PC-3 (cell line): Measurements from ENCODE around the gene LENG9. TPM values are rescaled to one million over a fixed set of nuclear protein-coding genes. Genes with fewer than 3 reads are reported as not detected.

Source experiments
- ATAC-seq: fragments of 200-7000 bp; cut with Tn5 transposase; 2 replicates; pipeline ENCODE4 v1.9.1; 2020; ENCODE audit warnings: mild to moderate bottlenecking, moderate library complexity
- BruUV-seq: library from RNA; stranded (reverse); fragments of 400-500 nt; replicated peaks from 2 replicates; lab custom pipeline; 2021; lab: Mats Ljungman, UMichigan
- CTCF ChIA-PET: fragments of 300-600 bp; sonication (Branson Sonifier 250); formaldehyde crosslinking; loops from one replicate; lab custom pipeline; 2022; ENCODE audit warnings: antibody characterized with exemption; lab: Charles Lee
- POLR2A ChIA-PET: fragments of 300-600 bp; sonication (Branson Sonifier 250); formaldehyde crosslinking; loops from one replicate; lab custom pipeline; 2022; ENCODE audit warnings: antibody characterized with exemption; ENCODE audit not compliant: unreplicated experiment; lab: Charles Lee
- DNase-seq: peaks from one replicate; pipeline ENCODE4 v3.0.0-alpha.2; 2015
- H2AFZ ChIP-seq: fragments of 300-600 bp; sonication (generic); 2 replicates; pipeline ENCODE4 v1.6.0; 2016; ENCODE audit warnings: antibody characterized with exemption, low read length
- H3F3A ChIP-seq: fragments of 300-600 bp; sonication (generic); one replicate; pipeline ENCODE4 v1.6.0; 2017; ENCODE audit warnings: antibody characterized with exemption, low read length, control low read depth, mild to moderate bottlenecking; ENCODE audit not compliant: unreplicated experiment
- H3K27ac ChIP-seq: fragments of 300-600 bp; sonication (generic); 2 replicates; pipeline ENCODE4 v1.5.1; 2016; ENCODE audit warnings: mild to moderate bottlenecking, low read length
- H3K27me3 ChIP-seq: fragments of 300-600 bp; sonication (generic); 2 replicates; pipeline ENCODE4 v1.6.1; 2016; ENCODE audit warnings: low read length, mixed read lengths
- H3K36me3 ChIP-seq: fragments of 300-600 bp; sonication (generic); 2 replicates; pipeline ENCODE4 v1.6.1; 2016; ENCODE audit warnings: low read depth, mixed run types, low read length, mixed read lengths
- H3K4me1 ChIP-seq: fragments of 300-600 bp; sonication (generic); 2 replicates; pipeline ENCODE4 v1.5.1; 2016; ENCODE audit warnings: low read length; ENCODE audit not compliant: insufficient read depth
- H3K4me2 ChIP-seq: fragments of 300-600 bp; sonication (generic); 2 replicates; pipeline ENCODE4 v1.6.0; 2016; ENCODE audit warnings: low read length
- H3K4me3 ChIP-seq: fragments of 300-600 bp; sonication (generic); 2 replicates; pipeline ENCODE4 v1.5.1; 2016; ENCODE audit warnings: mild to moderate bottlenecking, low read length, mixed read lengths
- H3K79me2 ChIP-seq: fragments of 300-600 bp; sonication (generic); 2 replicates; pipeline ENCODE4 v1.6.1; 2017; ENCODE audit warnings: low read length, mixed read lengths
- H3K9ac ChIP-seq: fragments of 300-600 bp; sonication (generic); 2 replicates; pipeline ENCODE4 v1.6.0; 2016; ENCODE audit warnings: mild to moderate bottlenecking, low read length
- H3K9me2 ChIP-seq: fragments of 300-600 bp; sonication (generic); replicated peaks from 2 replicates; pipeline ENCODE4 v1.6.1; 2016; ENCODE audit warnings: mixed run types, low read length, mixed read lengths
- H3K9me3 ChIP-seq: fragments of 300-600 bp; sonication (generic); 2 replicates; pipeline ENCODE4 v1.6.1; 2016; ENCODE audit warnings: low read length, mixed read lengths
- H4K20me1 ChIP-seq: fragments of 300-600 bp; sonication (generic); 2 replicates; pipeline ENCODE4 v1.6.1; 2016; ENCODE audit warnings: low read length, mixed read lengths
- EZH2 ChIP-seq: fragments of 300-600 bp; sonication (generic); IDR thresholded peaks from one replicate; pipeline ENCODE4 v1.6.1; 2017; ENCODE audit warnings: antibody characterized with exemption, mild to moderate bottlenecking, low read length; ENCODE audit not compliant: unreplicated experiment
- EZH2phosphoT487 ChIP-seq: fragments of 300-600 bp; sonication (generic); IDR thresholded peaks from 2 replicates; pipeline ENCODE4 v1.6.1; 2018; ENCODE audit warnings: mild to moderate bottlenecking, antibody characterized with exemption, low read length, borderline replicate concordance
- intact Hi-C: fragments of 100-400 bp; cut with micrococcal nuclease; formaldehyde crosslinking; loops from 2 replicates; pipeline ENCODE4 v1.9.0; 2023
- total RNA-seq: library from RNA; depleted of rRNA; stranded (reverse); fragments of >200 nt; gene quantifications from 2 replicates; pipeline ENCODE4 v1.2.3, GENCODE V29; 2014
- TF ChIP-seq, protein P1 (sequence below): fragments of 300-600 bp; sonication (generic); conservative IDR thresholded peaks from 2 replicates; pipeline ENCODE4 v1.5.1; 2017; ENCODE audit warnings: antibody characterized with exemption, low read depth, mild to moderate bottlenecking, low read length

LENG9 gene
- total RNA-seq, 1 experiment from 2014 or later, result 7.1 TPM

DNA sequence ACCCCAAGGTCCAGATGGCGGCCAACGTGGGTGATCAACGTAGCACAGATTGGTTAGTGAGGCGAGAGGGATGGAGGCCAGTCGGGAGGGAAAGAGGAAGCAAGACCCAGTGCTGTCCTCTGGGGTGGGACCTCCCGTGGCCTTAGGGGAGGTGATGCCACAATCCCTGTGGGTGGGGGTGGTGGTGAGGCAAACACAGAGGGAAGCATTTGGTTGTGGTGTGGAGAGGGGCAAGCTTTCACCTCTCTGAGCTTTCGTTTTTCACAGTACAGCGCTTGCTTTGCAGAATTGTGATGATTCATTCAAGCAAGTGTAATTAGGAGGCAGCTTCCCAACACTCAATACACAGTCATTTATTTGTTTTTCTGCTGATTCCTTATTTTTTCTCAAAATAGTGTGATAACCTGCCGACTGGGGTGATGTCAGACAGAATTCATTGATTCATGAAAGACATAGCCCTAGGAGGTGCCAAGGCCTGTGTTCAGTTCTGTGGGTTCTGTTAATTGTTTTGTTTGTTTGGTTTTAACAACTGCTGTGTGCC lies 12.2 kb downstream of the LENG9 start:
- DNase-seq (peak; percentile 21), ATAC-seq (no peak)
- ChIA-PET POLR2A (no interaction called here), CTCF (no interaction called here)
- TF ChIP-seq, protein P1, sequence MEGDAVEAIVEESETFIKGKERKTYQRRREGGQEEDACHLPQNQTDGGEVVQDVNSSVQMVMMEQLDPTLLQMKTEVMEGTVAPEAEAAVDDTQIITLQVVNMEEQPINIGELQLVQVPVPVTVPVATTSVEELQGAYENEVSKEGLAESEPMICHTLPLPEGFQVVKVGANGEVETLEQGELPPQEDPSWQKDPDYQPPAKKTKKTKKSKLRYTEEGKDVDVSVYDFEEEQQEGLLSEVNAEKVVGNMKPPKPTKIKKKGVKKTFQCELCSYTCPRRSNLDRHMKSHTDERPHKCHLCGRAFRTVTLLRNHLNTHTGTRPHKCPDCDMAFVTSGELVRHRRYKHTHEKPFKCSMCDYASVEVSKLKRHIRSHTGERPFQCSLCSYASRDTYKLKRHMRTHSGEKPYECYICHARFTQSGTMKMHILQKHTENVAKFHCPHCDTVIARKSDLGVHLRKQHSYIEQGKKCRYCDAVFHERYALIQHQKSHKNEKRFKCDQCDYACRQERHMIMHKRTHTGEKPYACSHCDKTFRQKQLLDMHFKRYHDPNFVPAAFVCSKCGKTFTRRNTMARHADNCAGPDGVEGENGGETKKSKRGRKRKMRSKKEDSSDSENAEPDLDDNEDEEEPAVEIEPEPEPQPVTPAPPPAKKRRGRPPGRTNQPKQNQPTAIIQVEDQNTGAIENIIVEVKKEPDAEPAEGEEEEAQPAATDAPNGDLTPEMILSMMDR, result no peak
- no TSS peak for BruUV-seq
- Histone ChIP-seq H3K4me1 (peaks cover 27% of the 10 kb centered on the region), H4K20me1 (peaks cover 51% of the 10 kb centered on the region), H3K9ac (no peak overlapping the region), H3F3A (no peaks in the 10 kb centered on the region), H3K36me3 (peaks cover 52% of the 10 kb centered on the region), H3K27ac (no peak overlapping the region), H3K79me2 (peaks cover 82% of the 10 kb centered on the region), H3K4me2 (peak overlapping the region; percentile 95), H3K27me3 (no peaks in the 10 kb centered on the region), H3K4me3 (peak overlapping the region; percentile 84), H2AFZ (no peak overlapping the region), H3K9me2 (no peaks in the 10 kb centered on the region), H3K9me3 (no peaks in the 10 kb centered on the region)
- intact Hi-C loops, result no loop called here

- no peak for DNase-seq
- TF ChIP-seq, protein P1, result no peak
- no peak for TF ChIP-seq EZH2
- TF ChIP-seq EZH2phosphoT487, result no peak
- Histone ChIP-seq H2AFZ (peak overlapping the region; percentile 74; the same call in 1 of the 2 replicates), H3K36me3 (peaks cover 42% of the 10 kb centered on the region), H3K79me2 (peaks cover 87% of the 10 kb centered on the region), H3K9ac (peak overlapping the region; percentile 98), H3K27ac (peak overlapping the region; percentile 82), H3K9me2 (no peaks in the 10 kb centered on the region), H3K9me3 (no peaks in the 10 kb centered on the region), H3K4me2 (peak overlapping the region; percentile 95), H3K27me3 (no peaks in the 10 kb centered on the region), H3K4me1 (peaks cover 27% of the 10 kb centered on the region), H4K20me1 (peaks cover 51% of the 10 kb centered on the region), H3F3A (no peaks in the 10 kb centered on the region), H3K4me3 (peak overlapping the region; percentile 84)
- intact Hi-C loops, result loop anchor here (2.0 kb wide), 1 partner anchor 13 kb away; the partner anchor contains the start of gene LENG9
- ChIA-PET POLR2A (interaction anchor here (0.7 kb wide), 1 partner anchor 208 kb away, joined by 3 read pairs; no protein-coding TSS in a partner anchor), CTCF (no interaction called here)
- no peak for ATAC-seq
- no TSS peak for BruUV-seq
These were observed 13.9 kb downstream of the LENG9 start for GRCh38 chr19:54449701-54450069.
